ENCODE measurements around the gene ANAPC4. TPM values are rescaled to one million over a fixed set of nuclear protein-coding genes. Genes with fewer than 3 reads are reported as not detected.

ANAPC4 gene
- 20.9 and 22.0 TPM in 2 replicates for total RNA-seq

GRCh38 chr4:25376754-25377571 lies at the start of gene ANAPC4:
TSS of gene ANAPC4 (plus strand) at chr4:25377263. CDS start at chr4:25377428, 165 bp downstream.

Other genes starting within 250 kb of the ANAPC4 start
- gene SEPSECS, start 216.8 kb upstream of the ANAPC4 start, total RNA-seq: 6.7 and 8.5 TPM in 2 replicates
- 27.3 and 46.4 TPM in 2 replicates for gene PI4K2B, start 143.2 kb upstream of the ANAPC4 start, total RNA-seq
- gene ZCCHC4, start 64.5 kb upstream of the ANAPC4 start, total RNA-seq: 16.3 and 24.2 TPM in 2 replicates